ENCODE measurements around the gene CNOT4. TPM values are rescaled to one million over a fixed set of nuclear protein-coding genes. Genes with fewer than 3 reads are reported as not detected.
"Not testable (repeated sequence)": the region's sequence is repeated elsewhere in the genome, so short reads cannot be mapped to it uniquely, and the experiment has no call there.

Gene CNOT4
- total RNA-seq, 1 experiment from 2014 or later, result 25.8 TPM

- Histone ChIP-seq H3K4me3 (no peak overlapping the region), H3K27me3 (ENCODE audit: insufficient read depth, low read depth) (no peaks in the 10 kb centered on the region), H3K4me1 (replicated peaks; ENCODE audit: insufficient read depth) (no peaks in the 10 kb centered on the region), H3K4me2 (no peak overlapping the region), H4K20me1 (ENCODE audit: insufficient read depth) (peaks cover 39% of the 10 kb centered on the region), H2AFZ (no peak overlapping the region), H3K79me2 (ENCODE audit: low read depth) (peaks cover 49% of the 10 kb centered on the region), H3K9me2 (ENCODE audit: insufficient read depth) (no peaks in the 10 kb centered on the region), H3K27ac (no peak overlapping the region), H3K9me3 (ENCODE audit: insufficient read depth, low read depth) (no peaks in the 10 kb centered on the region), H3K36me3 (ENCODE audit: low read depth) (no peaks in the 10 kb centered on the region), H3F3A (ENCODE audit: insufficient read depth, low read depth) (no peaks in the 10 kb centered on the region)
- DNase-seq, result no peak
- no TSS peak for BruUV-seq (replicated peaks)
- intact Hi-C loops (cut with micrococcal nuclease; ENCODE audit: unreplicated experiment), result no loop called here
- TF ChIP-seq EZH2 (IDR thresholded peaks at IDR 0.05; ENCODE audit: low read depth) (no peak), CTCF (conservative IDR thresholded peaks at IDR 0.05) (no peak)
- ChIA-PET CTCF (no interaction called here), POLR2A (ENCODE audit: unreplicated experiment) (no interaction called here)
These were observed 60.5 kb downstream of the CNOT4 start for GRCh38 chr7:135449436-135449835.

GRCh38 chr7:135448753-135449152, 61.1 kb downstream of the CNOT4 start:
- H3K9me2 ChIP-seq (ENCODE audit: insufficient read depth), result no peaks in the 10 kb centered on the region
- H3K79me2 ChIP-seq (ENCODE audit: low read depth), result peaks cover 49% of the 10 kb centered on the region
- no peak overlapping the region for H3K4me2 ChIP-seq
- TF ChIP-seq CTCF (conservative IDR thresholded peaks at IDR 0.05), result no peak
- TF ChIP-seq EZH2 (IDR thresholded peaks at IDR 0.05; ENCODE audit: low read depth), result no peak
- no peaks in the 10 kb centered on the region for H3K4me1 ChIP-seq (replicated peaks; ENCODE audit: insufficient read depth)
- no peak overlapping the region for H2AFZ ChIP-seq
- BruUV-seq (replicated peaks), result no TSS peak
- H3K4me3 ChIP-seq, result no peak overlapping the region
- H3F3A ChIP-seq (ENCODE audit: insufficient read depth, low read depth), result no peaks in the 10 kb centered on the region
- intact Hi-C loops (cut with micrococcal nuclease; ENCODE audit: unreplicated experiment), result no loop called here
- H4K20me1 ChIP-seq (ENCODE audit: insufficient read depth), result peaks cover 39% of the 10 kb centered on the region
- no peak for DNase-seq
- H3K9me3 ChIP-seq (ENCODE audit: insufficient read depth, low read depth), result no peaks in the 10 kb centered on the region
- H3K27ac ChIP-seq, result no peak overlapping the region
- H3K36me3 ChIP-seq (ENCODE audit: low read depth), result no peaks in the 10 kb centered on the region
- H3K27me3 ChIP-seq (ENCODE audit: insufficient read depth, low read depth), result no peaks in the 10 kb centered on the region
- POLR2A ChIA-PET (ENCODE audit: unreplicated experiment), result interaction anchor here (0.8 kb wide), 1 partner anchor 176 kb away, joined by 9 read pairs; no protein-coding TSS in a partner anchor
- CTCF ChIA-PET, result no interaction called here

GRCh38 chr7:135447748-135448147, 62.2 kb downstream of the CNOT4 start:
- H3K4me3 ChIP-seq, result no peak overlapping the region
- peaks cover 39% of the 10 kb centered on the region for H4K20me1 ChIP-seq (ENCODE audit: insufficient read depth)
- BruUV-seq (replicated peaks), result no TSS peak
- H3K36me3 ChIP-seq (ENCODE audit: low read depth), result no peaks in the 10 kb centered on the region
- H3F3A ChIP-seq (ENCODE audit: insufficient read depth, low read depth), result no peaks in the 10 kb centered on the region
- H2AFZ ChIP-seq, result no peak overlapping the region
- no peaks in the 10 kb centered on the region for H3K4me1 ChIP-seq (replicated peaks; ENCODE audit: insufficient read depth)
- H3K4me2 ChIP-seq, result no peak overlapping the region
- POLR2A ChIA-PET (ENCODE audit: unreplicated experiment), result no interaction called here
- CTCF ChIA-PET, result no interaction called here
- DNase-seq, result no peak
- no peak for TF ChIP-seq EZH2 (IDR thresholded peaks at IDR 0.05; ENCODE audit: low read depth)
- no peaks in the 10 kb centered on the region for H3K27me3 ChIP-seq (ENCODE audit: insufficient read depth, low read depth)
- intact Hi-C loops (cut with micrococcal nuclease; ENCODE audit: unreplicated experiment), result no loop called here
- H3K9me2 ChIP-seq (ENCODE audit: insufficient read depth), result no peaks in the 10 kb centered on the region
- peaks cover 49% of the 10 kb centered on the region for H3K79me2 ChIP-seq (ENCODE audit: low read depth)
- no peak overlapping the region for H3K27ac ChIP-seq
- no peaks in the 10 kb centered on the region for H3K9me3 ChIP-seq (ENCODE audit: insufficient read depth, low read depth)

GRCh38 chr7:135445690-135446089, 64.2 kb downstream of the CNOT4 start:
- H3K36me3 ChIP-seq (ENCODE audit: low read depth), result no peaks in the 10 kb centered on the region
- no peak overlapping the region for H3K27ac ChIP-seq
- H3K4me2 ChIP-seq, result no peak overlapping the region
- TF ChIP-seq EZH2 (IDR thresholded peaks at IDR 0.05; ENCODE audit: low read depth), result no peak
- H3K9me2 ChIP-seq (ENCODE audit: insufficient read depth), result no peaks in the 10 kb centered on the region
- no peaks in the 10 kb centered on the region for H3F3A ChIP-seq (ENCODE audit: insufficient read depth, low read depth)
- H4K20me1 ChIP-seq (ENCODE audit: insufficient read depth), result peaks cover 30% of the 10 kb centered on the region
- H3K4me3 ChIP-seq, result no peak overlapping the region
- H3K27me3 ChIP-seq (ENCODE audit: insufficient read depth, low read depth), result no peaks in the 10 kb centered on the region
- H3K9me3 ChIP-seq (ENCODE audit: insufficient read depth, low read depth), result no peaks in the 10 kb centered on the region
- no peaks in the 10 kb centered on the region for H3K4me1 ChIP-seq (replicated peaks; ENCODE audit: insufficient read depth)
- ChIA-PET POLR2A (ENCODE audit: unreplicated experiment) (no interaction called here), CTCF (no interaction called here)
- no peak for DNase-seq
- H3K79me2 ChIP-seq (ENCODE audit: low read depth), result peaks cover 46% of the 10 kb centered on the region
- no TSS peak for BruUV-seq (replicated peaks)
- no peak overlapping the region for H2AFZ ChIP-seq
- intact Hi-C loops (cut with micrococcal nuclease; ENCODE audit: unreplicated experiment), result no loop called here

GRCh38 chr7:135445266-135445665, 64.6 kb downstream of the CNOT4 start:
- H3K27me3 ChIP-seq (ENCODE audit: insufficient read depth, low read depth); CTCF ChIA-PET; H2AFZ ChIP-seq; H3K4me3 ChIP-seq; H3K9me2 ChIP-seq (ENCODE audit: insufficient read depth); H3K4me2 ChIP-seq; BruUV-seq (replicated peaks); POLR2A ChIA-PET (ENCODE audit: unreplicated experiment); intact Hi-C loops (cut with micrococcal nuclease; ENCODE audit: unreplicated experiment); H3K4me1 ChIP-seq (replicated peaks; ENCODE audit: insufficient read depth); H3K27ac ChIP-seq; DNase-seq; H3K36me3 ChIP-seq (ENCODE audit: low read depth); H3F3A ChIP-seq (ENCODE audit: insufficient read depth, low read depth); H3K9me3 ChIP-seq (ENCODE audit: insufficient read depth, low read depth): not testable (repeated sequence)
- Histone ChIP-seq H3K79me2 (ENCODE audit: low read depth) (peaks cover 48% of the 10 kb centered on the region), H4K20me1 (ENCODE audit: insufficient read depth) (peaks cover 34% of the 10 kb centered on the region)

Data from PC-9 (cell line).